HepG2 (cell line): ENCODE results near the gene POC1B. TPM values are rescaled to one million over a fixed set of nuclear protein-coding genes. Genes with fewer than 3 reads are reported as not detected.

Experiments
- BRD4 ChIP-seq: sonication (generic); formaldehyde crosslinking; IDR thresholded peaks from 2 replicates; pipeline ENCODE4 v1.4.0; 2020; ENCODE audit warnings: missing genetic modification reagents
- CCAR2 ChIP-seq: fragments of 200-400 bp; formaldehyde crosslinking; optimal IDR thresholded peaks from 2 replicates; pipeline ENCODE3; 2018; ENCODE audit warnings: low read depth, mild to moderate bottlenecking, low read length, moderate library complexity
- FOXM1 ChIP-seq: sonication (generic); formaldehyde crosslinking; IDR thresholded peaks from 2 replicates; pipeline ENCODE4 v1.5.0; 2020; ENCODE audit warnings: missing genetic modification reagents
- HMG20A ChIP-seq: IDR thresholded peaks from 2 replicates; pipeline ENCODE4 v1.6.1; 2016; ENCODE audit warnings: borderline replicate concordance
- HNF1B ChIP-seq: sonication (generic); formaldehyde crosslinking; IDR thresholded peaks from 2 replicates; pipeline ENCODE4 v1.5.1; 2020; ENCODE audit warnings: mild to moderate bottlenecking, moderate library complexity, missing genetic modification reagents
- HNF4G ChIP-seq, 2 experiments: sonication (generic) in 1 of 2; formaldehyde crosslinking in 1 of 2; IDR thresholded peaks; 2 replicates each; pipeline versions ENCODE4 v1.4.0 to v1.6.1; 2011 to 2020; ENCODE audit warnings: borderline replicate concordance in 2 of 2, low read depth in 2 of 2, mild to moderate bottlenecking in 2 of 2, low read length in 1 of 2, missing genetic modification reagents in 1 of 2, moderate library complexity in 1 of 2
- HNRNPLL ChIP-seq: fragments of 200-400 bp; formaldehyde crosslinking; IDR thresholded peaks from 2 replicates; pipeline ENCODE4 v1.6.1; 2017; ENCODE audit warnings: mild to moderate bottlenecking, low read depth, low read length; ENCODE audit not compliant: poor library complexity, severe bottlenecking
- MTA3 ChIP-seq: sonication (generic); formaldehyde crosslinking; IDR thresholded peaks from 2 replicates; pipeline ENCODE4 v1.4.0; 2020; ENCODE audit warnings: missing genetic modification reagents
- MYC ChIP-seq: sonication (generic); formaldehyde crosslinking; IDR thresholded peaks from 2 replicates; pipeline ENCODE4 v1.9.0; 2021; ENCODE audit warnings: missing genetic modification reagents, borderline replicate concordance
- NFRKB ChIP-seq: fragments of 450-650 bp; IDR thresholded peaks from 2 replicates; pipeline ENCODE4 v1.6.1; 2017
- NR3C1 ChIP-seq: sonication (generic); formaldehyde crosslinking; IDR thresholded peaks from 2 replicates; pipeline ENCODE4 v1.4.0; 2020; ENCODE audit warnings: missing genetic modification reagents
- SMAD1 ChIP-seq: sonication (generic); formaldehyde crosslinking; IDR thresholded peaks from 2 replicates; pipeline ENCODE4 v1.4.0; 2020; ENCODE audit warnings: missing genetic modification reagents, low read depth, mild to moderate bottlenecking, borderline replicate concordance
- TARDBP ChIP-seq: sonication (generic); formaldehyde crosslinking; IDR thresholded peaks from 2 replicates; pipeline ENCODE4 v1.8.0; 2022; ENCODE audit warnings: mild to moderate bottlenecking, missing genetic modification reagents
- ZFYVE20 ChIP-seq: sonication (generic); formaldehyde crosslinking; IDR thresholded peaks from 2 replicates; pipeline ENCODE4 v1.8.0; 2023; ENCODE audit warnings: low read depth, mild to moderate bottlenecking, moderate library complexity, missing genetic modification reagents, borderline replicate concordance
- ZKSCAN1 ChIP-seq: fragments of 150-350 bp; IDR thresholded peaks from 2 replicates; pipeline ENCODE4 v1.6.1; 2014; ENCODE audit warnings: low read length
- ZKSCAN5 ChIP-seq: sonication (generic); formaldehyde crosslinking; IDR thresholded peaks from 2 replicates; pipeline ENCODE4 v1.5.1; 2020; ENCODE audit warnings: mild to moderate bottlenecking, missing genetic modification reagents
- ZNF20 ChIP-seq: sonication (generic); formaldehyde crosslinking; IDR thresholded peaks from 2 replicates; pipeline ENCODE4 v1.4.0; 2020; ENCODE audit warnings: mild to moderate bottlenecking, moderate library complexity, missing genetic modification reagents
- ZNF281 ChIP-seq: sonication (generic); formaldehyde crosslinking; IDR thresholded peaks from 2 replicates; pipeline ENCODE4 v1.4.0; 2020; ENCODE audit warnings: missing genetic modification reagents, borderline replicate concordance
- ZNF790 ChIP-seq: sonication (generic); formaldehyde crosslinking; IDR thresholded peaks from 2 replicates; pipeline ENCODE4 v1.8.0; 2022; ENCODE audit warnings: missing genetic modification reagents, mild to moderate bottlenecking, borderline replicate concordance
- polyA plus RNA-seq, 8 experiments: library from polyadenylated mRNA; depleted of rRNA in 3 of 8; stranded (reverse) in 7 of 8; unstranded in 1 of 8; fragments of >200 nt; fragmentation: Illumina TruSeq in 4 of 8; extraction: Trizol in 4 of 8; gene quantifications; 2 replicates each; pipeline versions ENCODE4 v1.2.1 to v1.2.3, GENCODE V29; 2011 to 2016; ENCODE audit warnings: low read depth in 4 of 8, missing spikeins in 1 of 8, mixed read lengths in 1 of 8; ENCODE audit not compliant: insufficient read depth in 1 of 8
- total RNA-seq, 5 experiments: library from RNA; depleted of rRNA; stranded (reverse); fragments of >200 nt; fragmentation: Illumina TruSeq; extraction: Trizol; gene quantifications; 2 replicates each; pipeline ENCODE4 v1.2.3, GENCODE V29; 2016; ENCODE audit warnings: low read depth in 1 of 5
- TF ChIP-seq, protein P1 (sequence below): sonication (generic); formaldehyde crosslinking; IDR thresholded peaks from 2 replicates; pipeline ENCODE4 v1.5.0; 2020; ENCODE audit warnings: missing genetic modification reagents, mild to moderate bottlenecking, borderline replicate concordance
- TF ChIP-seq, protein P2 (sequence below): sonication (generic); formaldehyde crosslinking; IDR thresholded peaks from 2 replicates; pipeline ENCODE4 v1.8.0; 2022; ENCODE audit warnings: mild to moderate bottlenecking, missing genetic modification reagents, moderate library complexity
- TF ChIP-seq, protein P3 (sequence below): sonication (generic); formaldehyde crosslinking; IDR thresholded peaks from 2 replicates; pipeline ENCODE4 v1.8.0; 2022; ENCODE audit warnings: missing genetic modification reagents, mild to moderate bottlenecking, borderline replicate concordance

Gene POC1B
- total and polyA plus RNA-seq, 2 of the 13 experiments (the other 11 are each of a cell fraction or from before 2014, with no cell fraction given) = 9.3 to 11.0 TPM

DNA sequence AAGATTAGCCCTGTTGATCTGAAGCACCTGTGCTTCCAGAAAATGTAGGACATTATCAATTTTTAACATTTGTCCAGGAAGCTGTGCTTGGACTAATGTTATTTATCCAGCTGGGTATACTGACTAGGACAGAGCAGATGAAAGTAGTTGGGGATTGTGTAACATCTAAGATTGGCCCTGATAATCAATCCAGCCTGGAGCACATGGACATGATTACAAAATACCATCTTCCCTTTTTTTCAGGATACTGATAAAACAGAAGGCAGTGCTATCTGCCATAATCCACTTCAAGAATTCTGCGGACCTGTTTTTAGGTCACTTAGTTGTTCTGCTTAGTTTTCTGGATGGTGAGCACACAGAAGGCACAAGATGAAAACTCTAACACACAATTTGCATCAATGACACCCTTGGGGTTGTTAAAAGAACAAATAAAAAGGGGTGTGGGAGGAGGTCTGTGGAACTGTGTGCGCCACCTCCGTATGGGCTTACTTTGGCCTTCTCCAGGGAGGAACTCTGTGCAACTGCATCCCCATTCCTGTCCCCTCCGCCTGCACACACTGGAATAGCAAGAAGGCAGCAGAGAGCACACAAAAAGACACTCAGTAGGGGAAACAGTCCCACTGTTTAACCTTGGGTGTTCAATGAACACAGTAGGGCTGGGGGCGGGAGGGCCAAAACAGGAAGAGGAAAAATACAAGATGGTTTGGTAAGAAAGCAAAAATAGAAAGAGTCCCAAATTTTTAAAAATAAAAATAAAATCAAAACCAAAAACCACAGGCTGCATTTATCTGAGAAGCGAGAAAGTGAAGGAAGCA, 142.4 kb downstream of the POC1B start (continued):
- no peak for TF ChIP-seq ZFYVE20 (CRISPR knock-in tag)
- TF ChIP-seq, protein P1, sequence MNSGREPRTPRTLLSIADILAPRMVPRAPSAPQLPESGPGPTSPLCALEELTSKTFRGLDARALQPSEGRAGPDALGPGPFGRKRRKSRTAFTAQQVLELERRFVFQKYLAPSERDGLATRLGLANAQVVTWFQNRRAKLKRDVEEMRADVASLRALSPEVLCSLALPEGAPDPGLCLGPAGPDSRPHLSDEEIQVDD (CRISPR knock-in tag) = no peak
- peak; percentile 78 for TF ChIP-seq TARDBP (CRISPR knock-in tag)
- no peak for TF ChIP-seq ZKSCAN5
- peak; percentile 94 for TF ChIP-seq ZKSCAN1
- TF ChIP-seq ZNF20 = no peak
- TF ChIP-seq FOXM1 (CRISPR knock-in tag) = no peak
- TF ChIP-seq SMAD1 (CRISPR knock-in tag) = no peak
- no peak for TF ChIP-seq CCAR2
- TF ChIP-seq BRD4 (CRISPR knock-in tag) = no peak
- peak; percentile 63; the same call in 1 of the 2 replicates for TF ChIP-seq HNF4G (IDR thresholded peaks at IDR 0.05; ENCODE audit: borderline replicate concordance, low read depth, low read length)
- peak; percentile 58; the same call in 1 of the 2 replicates for TF ChIP-seq HNF4G (CRISPR knock-in tag; IDR thresholded peaks at IDR 0.05; ENCODE audit: borderline replicate concordance, low read depth)
- TF ChIP-seq HNF1B (CRISPR knock-in tag) = peak; percentile 83
- TF ChIP-seq, protein P2, sequence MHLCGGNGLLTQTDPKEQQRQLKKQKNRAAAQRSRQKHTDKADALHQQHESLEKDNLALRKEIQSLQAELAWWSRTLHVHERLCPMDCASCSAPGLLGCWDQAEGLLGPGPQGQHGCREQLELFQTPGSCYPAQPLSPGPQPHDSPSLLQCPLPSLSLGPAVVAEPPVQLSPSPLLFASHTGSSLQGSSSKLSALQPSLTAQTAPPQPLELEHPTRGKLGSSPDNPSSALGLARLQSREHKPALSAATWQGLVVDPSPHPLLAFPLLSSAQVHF (CRISPR knock-in tag) = no peak
- no peak for TF ChIP-seq ZNF790
- peak; percentile 48; the same call in 1 of the 2 replicates for TF ChIP-seq ZNF281 (CRISPR knock-in tag)
- TF ChIP-seq MTA3 (CRISPR knock-in tag) = no peak
- peak; percentile 80 for TF ChIP-seq HMG20A (CRISPR knock-in tag)
- TF ChIP-seq NR3C1 (CRISPR knock-in tag) = no peak
- TF ChIP-seq, protein P3, sequence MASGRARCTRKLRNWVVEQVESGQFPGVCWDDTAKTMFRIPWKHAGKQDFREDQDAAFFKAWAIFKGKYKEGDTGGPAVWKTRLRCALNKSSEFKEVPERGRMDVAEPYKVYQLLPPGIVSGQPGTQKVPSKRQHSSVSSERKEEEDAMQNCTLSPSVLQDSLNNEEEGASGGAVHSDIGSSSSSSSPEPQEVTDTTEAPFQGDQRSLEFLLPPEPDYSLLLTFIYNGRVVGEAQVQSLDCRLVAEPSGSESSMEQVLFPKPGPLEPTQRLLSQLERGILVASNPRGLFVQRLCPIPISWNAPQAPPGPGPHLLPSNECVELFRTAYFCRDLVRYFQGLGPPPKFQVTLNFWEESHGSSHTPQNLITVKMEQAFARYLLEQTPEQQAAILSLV (CRISPR knock-in tag) = no peak
- no peak for TF ChIP-seq NFRKB
- TF ChIP-seq MYC = peak; percentile 58
- peak; percentile 39 for TF ChIP-seq HNRNPLL
